Lung (tissue), 12 donors: Measurements from ENCODE around the gene TEFM. TPM values are rescaled to one million over a fixed set of nuclear protein-coding genes. Genes with fewer than 3 reads are reported as not detected.

Experiments
- ATAC-seq: fragments of 200-7000 bp; cut with Tn5 transposase; one replicate; pipeline ENCODE4 v1.9.1; 2020; ENCODE audit warnings: moderate number of reproducible peaks; ENCODE audit not compliant: insufficient read depth, low FRiP score
- DNase-seq, 3 donors: peaks; one replicate each; pipeline ENCODE4 v3.0.0-alpha.2; 2013 to 2017
- H3K27ac ChIP-seq, 2 donors: one replicate each; pipeline ENCODE4 v1.5.1; 2013; ENCODE audit warnings: mild to moderate bottlenecking in 2 of 2, moderate library complexity in 2 of 2, control low read depth in 1 of 2, inconsistent platforms in 1 of 2, low read depth in 1 of 2, low read length in 1 of 2
- H3K27me3 ChIP-seq, 3 donors: one replicate each; pipeline ENCODE4 v1.5.1; 2013; ENCODE audit warnings: low read length in 2 of 3; ENCODE audit not compliant: control insufficient read depth in 3 of 3, insufficient read depth in 3 of 3
- H3K36me3 ChIP-seq, 4 donors: one replicate each; pipeline ENCODE4 v1.5.1; 2013; ENCODE audit warnings: low read length in 4 of 4, mild to moderate bottlenecking in 1 of 4, moderate library complexity in 1 of 4; ENCODE audit not compliant: control insufficient read depth in 4 of 4, insufficient read depth in 4 of 4
- H3K4me1 ChIP-seq, 5 donors: one replicate each; pipeline ENCODE4 v1.5.1; 2013; ENCODE audit warnings: low read length in 5 of 5, mild to moderate bottlenecking in 2 of 5, moderate library complexity in 1 of 5; ENCODE audit not compliant: control insufficient read depth in 5 of 5, insufficient read depth in 5 of 5
- H3K4me3 ChIP-seq: one replicate; pipeline ENCODE4 v1.5.1; 2013; ENCODE audit warnings: mild to moderate bottlenecking, control low read depth, moderate library complexity
- H3K9ac ChIP-seq, 2 donors: one replicate each; pipeline ENCODE4 v1.5.1; 2013; ENCODE audit warnings: low read length in 2 of 2, control low read depth in 1 of 2; ENCODE audit not compliant: insufficient read depth in 1 of 2
- H3K9me3 ChIP-seq, 4 donors: one replicate each; pipeline ENCODE4 v1.5.1; 2013; ENCODE audit warnings: low read length in 3 of 4, mild to moderate bottlenecking in 1 of 4, moderate library complexity in 1 of 4; ENCODE audit not compliant: control insufficient read depth in 4 of 4, insufficient read depth in 3 of 4
- WGBS, 2 donors: extraction: QIAGEN DNeasy Blood & Tissue Kit; methylation state at CpG; one replicate each; pipeline ENCODE4 v1.1.7; 2013; 5-methylcytosine and 5-hydroxymethylcytosine counted together
- polyA plus RNA-seq, 2 donors: library from polyadenylated mRNA; stranded (reverse); fragments of 200-250 nt; gene quantifications; one replicate each; pipeline ENCODE4 v1.2.1, GENCODE V29; 2013
- total RNA-seq, 2 donors: library from RNA; depleted of rRNA in 1 of 2; stranded (reverse); fragments of >200 nt in 1 of 2; gene quantifications; one replicate each; pipeline ENCODE4 v1.2.1, GENCODE V29; 2014 to 2021
- TF ChIP-seq, protein P1 (sequence below): IDR thresholded peaks from 2 replicates; pipeline ENCODE4 v1.5.1; 2012; ENCODE audit warnings: mild to moderate bottlenecking; ENCODE audit errors: control extremely low read depth, extremely low read depth
- donor health status: control.
- donor health status: control.
- donor health status: Bipolar disorder and iron deficiency.
- donor health status: healthy.
- donor health status: DM: yes; HTN: yes; CAD: no.

The TEFM gene
- total and polyA plus RNA-seq, 4 donors, result 7.6 to 14.0 (median 11.3) TPM

DNA sequence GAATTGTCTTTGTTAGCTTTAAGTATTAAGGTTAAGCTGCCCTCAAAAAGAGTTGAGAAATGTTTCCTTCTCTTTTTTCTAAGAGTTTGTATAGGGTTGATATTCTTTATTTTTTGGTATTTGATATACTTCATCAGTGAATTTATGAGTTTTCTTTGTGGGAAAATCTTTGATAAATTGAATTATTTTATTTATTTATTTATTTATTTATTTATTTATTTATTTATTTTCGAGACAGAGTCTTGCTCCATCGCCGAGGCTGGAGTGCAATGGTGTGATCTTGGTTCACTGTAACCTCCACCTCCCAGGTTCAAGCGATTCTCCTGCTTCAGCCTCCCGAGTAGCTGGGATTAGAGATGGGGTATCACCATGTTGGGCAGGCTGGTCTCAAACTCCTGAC lies 19.9 kb downstream of the TEFM start:
- 94 to 97% methylated on average over 5 of the region's 5 CpGs for WGBS, 2 donors
- no peak overlapping the region for H3K9ac ChIP-seq
- DNase-seq (no peak), ATAC-seq (no peak)
- TF ChIP-seq, protein P1, sequence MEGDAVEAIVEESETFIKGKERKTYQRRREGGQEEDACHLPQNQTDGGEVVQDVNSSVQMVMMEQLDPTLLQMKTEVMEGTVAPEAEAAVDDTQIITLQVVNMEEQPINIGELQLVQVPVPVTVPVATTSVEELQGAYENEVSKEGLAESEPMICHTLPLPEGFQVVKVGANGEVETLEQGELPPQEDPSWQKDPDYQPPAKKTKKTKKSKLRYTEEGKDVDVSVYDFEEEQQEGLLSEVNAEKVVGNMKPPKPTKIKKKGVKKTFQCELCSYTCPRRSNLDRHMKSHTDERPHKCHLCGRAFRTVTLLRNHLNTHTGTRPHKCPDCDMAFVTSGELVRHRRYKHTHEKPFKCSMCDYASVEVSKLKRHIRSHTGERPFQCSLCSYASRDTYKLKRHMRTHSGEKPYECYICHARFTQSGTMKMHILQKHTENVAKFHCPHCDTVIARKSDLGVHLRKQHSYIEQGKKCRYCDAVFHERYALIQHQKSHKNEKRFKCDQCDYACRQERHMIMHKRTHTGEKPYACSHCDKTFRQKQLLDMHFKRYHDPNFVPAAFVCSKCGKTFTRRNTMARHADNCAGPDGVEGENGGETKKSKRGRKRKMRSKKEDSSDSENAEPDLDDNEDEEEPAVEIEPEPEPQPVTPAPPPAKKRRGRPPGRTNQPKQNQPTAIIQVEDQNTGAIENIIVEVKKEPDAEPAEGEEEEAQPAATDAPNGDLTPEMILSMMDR, result no peak
- no peak overlapping the region for H3K4me3 ChIP-seq
- no peak overlapping the region for H3K27ac ChIP-seq
- no peaks in the 10 kb centered on the region for H3K4me1 ChIP-seq
- H3K27me3 ChIP-seq, result no peaks in the 10 kb centered on the region
- H3K9me3 ChIP-seq, result no peaks in the 10 kb centered on the region
- H3K36me3 ChIP-seq, result peaks cover 0 to 3% (median 0%) of the 10 kb centered on the region in 4 donors

DNA sequence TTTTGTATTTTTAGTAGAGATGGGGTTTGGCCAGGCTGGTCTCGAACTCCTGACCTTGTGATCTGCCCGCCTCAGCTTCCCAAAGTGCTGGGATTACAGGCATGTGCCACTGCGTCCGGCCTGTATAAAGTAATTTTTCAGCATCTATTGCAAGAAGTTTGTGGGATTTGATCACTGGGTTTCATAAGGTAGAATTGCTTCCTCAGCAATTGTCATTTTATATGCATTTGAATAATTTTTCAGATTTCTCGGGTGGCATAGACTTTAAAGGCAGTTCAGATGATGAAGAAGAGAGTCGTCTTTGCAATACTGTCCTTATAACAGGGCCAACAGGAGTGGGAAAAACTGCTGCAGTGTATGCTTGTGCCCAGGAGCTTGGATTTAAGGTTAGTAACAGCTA lies 37.0 kb downstream of the TEFM start:
- H3K4me1 ChIP-seq, result no peaks in the 10 kb centered on the region
- no peaks in the 10 kb centered on the region for H3K27me3 ChIP-seq
- 97% methylated on average over 6 of the region's 6 CpGs for WGBS, 2 donors
- ATAC-seq, result no peak
- H3K9ac ChIP-seq, result no peak overlapping the region
- H3K27ac ChIP-seq, result no peak overlapping the region
- TF ChIP-seq, protein P1, result no peak
- peaks cover 0 to 17% (median 7%) of the 10 kb centered on the region in 4 donors for H3K36me3 ChIP-seq
- DNase-seq, result no peak
- H3K4me3 ChIP-seq, result no peak overlapping the region
- H3K9me3 ChIP-seq, result no peaks in the 10 kb centered on the region

DNA sequence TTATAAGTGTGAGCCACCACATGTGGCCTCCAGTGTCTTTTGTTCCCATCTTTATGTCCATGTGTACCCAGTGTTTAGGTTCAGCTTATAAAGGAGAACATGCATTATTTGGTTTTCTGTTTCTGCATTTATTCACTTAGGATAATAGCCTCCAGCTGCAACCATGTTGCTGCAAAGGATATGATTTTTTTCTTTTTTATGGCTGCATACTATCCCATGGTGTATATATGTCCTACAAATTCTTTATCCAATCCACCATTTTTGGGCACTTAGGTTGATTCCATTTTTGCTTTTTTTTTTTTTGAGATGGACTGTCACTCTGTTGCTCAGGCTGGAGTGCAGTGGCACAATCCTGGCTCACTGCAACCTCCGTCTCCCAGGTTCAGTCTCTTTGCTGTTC lies 41.4 kb downstream of the TEFM start:
- TF ChIP-seq, protein P1, result no peak
- H3K9ac ChIP-seq, result no peak overlapping the region

More for the DNA sequence above, 41.4 kb downstream of the TEFM start:
- no peak overlapping the region for H3K27ac ChIP-seq
- no peaks in the 10 kb centered on the region for H3K9me3 ChIP-seq
- DNase-seq (no peak), ATAC-seq (no peak)
- H3K36me3 ChIP-seq, result peaks cover 0 to 14% (median 5%) of the 10 kb centered on the region in 4 donors
- WGBS, 2 donors, result 97 to 100% methylated on average over 1 of the region's 1 CpG
- H3K4me3 ChIP-seq, result no peak overlapping the region
- H3K27me3 ChIP-seq, result no peaks in the 10 kb centered on the region
- no peaks in the 10 kb centered on the region for H3K4me1 ChIP-seq
